ENCODE data around the gene CUX1.

DNA sequence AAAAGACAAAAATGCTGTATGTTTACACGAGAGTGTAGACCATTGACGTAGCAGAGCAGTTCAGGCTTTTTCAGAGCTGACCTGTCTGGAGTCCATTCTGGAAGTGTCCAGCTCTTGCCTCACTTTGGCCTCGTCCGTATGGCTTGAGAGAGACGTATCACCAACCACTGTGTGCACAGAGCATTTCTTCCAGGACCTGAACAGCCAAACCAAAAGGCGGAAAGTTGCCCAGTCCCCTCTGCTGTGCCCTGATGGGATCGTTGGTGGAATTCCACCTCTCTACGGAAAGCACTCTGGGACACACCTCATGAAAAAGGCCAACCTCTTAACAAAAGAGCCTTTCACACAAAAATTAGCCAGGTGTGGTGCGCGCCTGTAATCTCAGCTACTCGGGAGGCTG lies 284.5 kb downstream of the CUX1 start:
- TF ChIP-seq, protein P1, sequence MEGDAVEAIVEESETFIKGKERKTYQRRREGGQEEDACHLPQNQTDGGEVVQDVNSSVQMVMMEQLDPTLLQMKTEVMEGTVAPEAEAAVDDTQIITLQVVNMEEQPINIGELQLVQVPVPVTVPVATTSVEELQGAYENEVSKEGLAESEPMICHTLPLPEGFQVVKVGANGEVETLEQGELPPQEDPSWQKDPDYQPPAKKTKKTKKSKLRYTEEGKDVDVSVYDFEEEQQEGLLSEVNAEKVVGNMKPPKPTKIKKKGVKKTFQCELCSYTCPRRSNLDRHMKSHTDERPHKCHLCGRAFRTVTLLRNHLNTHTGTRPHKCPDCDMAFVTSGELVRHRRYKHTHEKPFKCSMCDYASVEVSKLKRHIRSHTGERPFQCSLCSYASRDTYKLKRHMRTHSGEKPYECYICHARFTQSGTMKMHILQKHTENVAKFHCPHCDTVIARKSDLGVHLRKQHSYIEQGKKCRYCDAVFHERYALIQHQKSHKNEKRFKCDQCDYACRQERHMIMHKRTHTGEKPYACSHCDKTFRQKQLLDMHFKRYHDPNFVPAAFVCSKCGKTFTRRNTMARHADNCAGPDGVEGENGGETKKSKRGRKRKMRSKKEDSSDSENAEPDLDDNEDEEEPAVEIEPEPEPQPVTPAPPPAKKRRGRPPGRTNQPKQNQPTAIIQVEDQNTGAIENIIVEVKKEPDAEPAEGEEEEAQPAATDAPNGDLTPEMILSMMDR (IDR thresholded peaks at IDR 0.05): no peak
- no peak for TF ChIP-seq EZH2 (IDR thresholded peaks at IDR 0.05)
- no peak for TF ChIP-seq EZH2phosphoT487 (IDR thresholded peaks at IDR 0.05)

Measured in neural progenitor cell (in vitro differentiated cells).